Right hindlimb (tissue), 1 donor: ENCODE results near the gene SORCS2.

Experiments used
- DNase-seq: peaks from one replicate; pipeline ENCODE4 v3.0.0-alpha.2; 2018

Gene SORCS2

GRCh38 chr4:7777017-7777710 lies 584.8 kb downstream of the SORCS2 start:
- no peak for DNase-seq

- no peak for DNase-seq
Measured at GRCh38 chr4:7777871-7778509, 585.7 kb downstream of the SORCS2 start.

- DNase-seq, result no peak
Measured at GRCh38 chr4:7778510-7779431, 586.4 kb downstream of the SORCS2 start.

- peak; percentile 77 for DNase-seq
Measured at GRCh38 chr4:7779432-7779768, 587.1 kb downstream of the SORCS2 start.

GRCh38 chr4:7780751-7781348 lies 588.5 kb downstream of the SORCS2 start:
- DNase-seq, result no peak

- DNase-seq, result no peak
Measured at GRCh38 chr4:7781366-7781765, 589.0 kb downstream of the SORCS2 start.

- no peak for DNase-seq
Measured at GRCh38 chr4:7781993-7782392, 589.7 kb downstream of the SORCS2 start.

GRCh38 chr4:7782783-7783182 lies 590.4 kb downstream of the SORCS2 start:
- no peak for DNase-seq

- peak; percentile 15 for DNase-seq
Measured at GRCh38 chr4:7783541-7783940, 591.2 kb downstream of the SORCS2 start.

GRCh38 chr4:7784131-7784870 lies 592.0 kb downstream of the SORCS2 start:
- DNase-seq, result no peak

GRCh38 chr4:7785017-7785416 lies 592.7 kb downstream of the SORCS2 start:
- no peak for DNase-seq

GRCh38 chr4:7786040-7786439 lies 593.7 kb downstream of the SORCS2 start:
- no peak for DNase-seq

GRCh38 chr4:7786517-7786916 lies 594.2 kb downstream of the SORCS2 start:
- DNase-seq, result no peak

GRCh38 chr4:7787067-7787466 lies 594.7 kb downstream of the SORCS2 start:
- no peak for DNase-seq

GRCh38 chr4:7787681-7788141 lies 595.4 kb downstream of the SORCS2 start:
- DNase-seq, result no peak

GRCh38 chr4:7788193-7788592 lies 595.9 kb downstream of the SORCS2 start:
- DNase-seq, result no peak

- DNase-seq, result no peak
Measured at GRCh38 chr4:7788694-7789425, 596.5 kb downstream of the SORCS2 start.

GRCh38 chr4:7790023-7790422 lies 597.7 kb downstream of the SORCS2 start:
- no peak for DNase-seq

GRCh38 chr4:7790999-7791398 lies 598.7 kb downstream of the SORCS2 start:
- DNase-seq, result no peak
